ENCODE results near the gene ANAPC4.

ANAPC4 gene

DNA sequence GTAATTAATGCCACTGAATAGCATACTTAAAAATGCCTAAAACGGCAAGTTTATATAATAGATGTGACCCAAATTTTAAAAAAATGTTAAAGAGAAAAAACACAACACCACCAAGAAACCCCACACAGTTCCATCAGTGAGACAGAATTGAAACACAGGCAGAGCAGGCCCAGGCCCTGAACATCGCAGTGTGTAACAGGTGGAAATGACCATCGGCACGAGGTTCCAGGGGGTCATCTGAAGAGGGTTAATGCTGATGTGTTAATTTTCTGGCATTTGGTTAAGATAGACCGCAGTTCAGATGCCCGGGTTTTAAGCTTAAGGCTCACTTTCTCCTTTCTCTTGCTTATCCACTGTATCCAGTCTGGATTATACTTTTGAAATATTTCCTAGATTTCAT lies 66.8 kb downstream of the ANAPC4 start:
- TF ChIP-seq, protein P1, sequence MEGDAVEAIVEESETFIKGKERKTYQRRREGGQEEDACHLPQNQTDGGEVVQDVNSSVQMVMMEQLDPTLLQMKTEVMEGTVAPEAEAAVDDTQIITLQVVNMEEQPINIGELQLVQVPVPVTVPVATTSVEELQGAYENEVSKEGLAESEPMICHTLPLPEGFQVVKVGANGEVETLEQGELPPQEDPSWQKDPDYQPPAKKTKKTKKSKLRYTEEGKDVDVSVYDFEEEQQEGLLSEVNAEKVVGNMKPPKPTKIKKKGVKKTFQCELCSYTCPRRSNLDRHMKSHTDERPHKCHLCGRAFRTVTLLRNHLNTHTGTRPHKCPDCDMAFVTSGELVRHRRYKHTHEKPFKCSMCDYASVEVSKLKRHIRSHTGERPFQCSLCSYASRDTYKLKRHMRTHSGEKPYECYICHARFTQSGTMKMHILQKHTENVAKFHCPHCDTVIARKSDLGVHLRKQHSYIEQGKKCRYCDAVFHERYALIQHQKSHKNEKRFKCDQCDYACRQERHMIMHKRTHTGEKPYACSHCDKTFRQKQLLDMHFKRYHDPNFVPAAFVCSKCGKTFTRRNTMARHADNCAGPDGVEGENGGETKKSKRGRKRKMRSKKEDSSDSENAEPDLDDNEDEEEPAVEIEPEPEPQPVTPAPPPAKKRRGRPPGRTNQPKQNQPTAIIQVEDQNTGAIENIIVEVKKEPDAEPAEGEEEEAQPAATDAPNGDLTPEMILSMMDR (IDR thresholded peaks at IDR 0.05; ENCODE audit: low read depth, low read length): no peak
- DNase-seq (ENCODE audit: extremely low read depth, low read depth): no peak

DNA sequence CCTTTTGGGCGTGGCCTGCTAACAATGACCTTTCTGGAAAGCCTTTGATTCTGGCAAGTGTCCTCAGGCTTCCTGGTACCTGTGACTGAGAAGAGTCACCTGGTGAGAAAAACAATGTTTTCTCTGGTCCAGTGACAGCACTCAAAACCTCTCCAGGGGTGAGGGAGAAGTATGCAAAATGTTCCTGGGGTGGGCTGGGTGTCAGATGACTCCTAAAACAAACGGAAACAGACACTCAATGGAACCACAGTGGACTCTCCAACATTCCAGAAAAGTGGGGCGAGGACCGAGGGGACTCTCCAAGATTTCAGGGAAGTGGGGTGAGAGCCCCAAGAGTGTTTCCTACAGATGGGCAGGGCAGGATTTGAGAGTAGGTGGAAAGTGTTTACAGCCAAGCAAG lies 69.5 kb downstream of the ANAPC4 start:
- TF ChIP-seq, protein P1 (IDR thresholded peaks at IDR 0.05; ENCODE audit: low read depth, low read length): no peak
- DNase-seq (ENCODE audit: extremely low read depth, low read depth): no peak

DNA sequence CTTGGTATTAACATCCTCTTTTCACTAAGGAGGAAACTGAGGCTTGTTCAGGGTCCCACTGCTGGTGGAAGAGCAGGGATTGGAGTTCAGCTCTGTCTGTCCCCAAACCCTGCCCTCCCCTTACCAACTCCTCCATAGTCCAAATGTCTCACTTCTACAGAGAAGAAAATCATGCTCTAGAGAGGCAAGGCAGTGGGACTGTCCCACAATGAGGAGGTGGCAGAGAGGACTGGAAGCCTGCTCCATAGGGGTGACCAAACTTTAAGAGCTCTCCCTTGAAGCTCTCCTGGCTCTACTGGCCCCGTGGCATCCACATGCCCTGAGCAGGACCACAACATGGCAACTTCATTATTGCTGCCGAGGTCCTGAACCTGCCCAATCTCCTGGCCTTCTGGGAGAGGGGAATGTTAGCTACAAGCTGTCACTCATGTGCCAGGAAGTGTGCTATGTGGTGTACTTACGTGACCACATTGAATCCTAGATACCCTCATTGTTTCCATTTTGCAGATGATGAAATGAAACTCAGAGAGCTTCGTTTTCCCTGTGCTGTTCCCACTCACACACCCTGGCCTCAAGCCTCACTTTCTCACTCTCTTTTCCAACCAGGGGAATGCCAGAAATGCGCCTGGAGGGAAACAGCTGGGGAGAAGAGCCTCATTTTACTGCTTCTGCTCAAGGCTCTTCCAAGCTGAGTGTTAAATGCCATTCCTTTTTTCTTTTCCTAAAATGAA lies 71.5 kb downstream of the ANAPC4 start:
- TF ChIP-seq, protein P1 (IDR thresholded peaks at IDR 0.05; ENCODE audit: low read depth, low read length): no peak
- peak; percentile 7 for DNase-seq (ENCODE audit: extremely low read depth, low read depth)

DNA sequence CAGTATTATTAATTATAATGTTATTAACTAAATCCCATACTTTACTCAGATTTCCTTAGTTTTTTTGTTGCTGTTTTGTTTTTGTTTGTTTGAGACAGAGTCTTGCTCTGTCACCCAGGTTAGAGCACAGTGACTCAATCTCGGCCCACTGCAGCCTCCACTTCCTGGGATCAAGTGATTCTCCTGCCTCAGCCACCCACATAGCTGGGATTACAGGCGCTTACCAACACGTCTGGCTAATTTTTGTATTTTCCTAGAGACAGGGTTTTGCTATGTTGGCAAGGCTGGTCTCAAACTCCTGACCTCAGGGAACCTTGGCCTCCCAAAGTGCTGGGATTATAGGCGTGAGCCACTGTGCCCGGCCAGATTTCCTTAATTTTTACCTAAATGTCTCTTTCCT lies 72.2 kb downstream of the ANAPC4 start:
- TF ChIP-seq, protein P1 (IDR thresholded peaks at IDR 0.05; ENCODE audit: low read depth, low read length): no peak
- DNase-seq (ENCODE audit: extremely low read depth, low read depth): no peak

DNA sequence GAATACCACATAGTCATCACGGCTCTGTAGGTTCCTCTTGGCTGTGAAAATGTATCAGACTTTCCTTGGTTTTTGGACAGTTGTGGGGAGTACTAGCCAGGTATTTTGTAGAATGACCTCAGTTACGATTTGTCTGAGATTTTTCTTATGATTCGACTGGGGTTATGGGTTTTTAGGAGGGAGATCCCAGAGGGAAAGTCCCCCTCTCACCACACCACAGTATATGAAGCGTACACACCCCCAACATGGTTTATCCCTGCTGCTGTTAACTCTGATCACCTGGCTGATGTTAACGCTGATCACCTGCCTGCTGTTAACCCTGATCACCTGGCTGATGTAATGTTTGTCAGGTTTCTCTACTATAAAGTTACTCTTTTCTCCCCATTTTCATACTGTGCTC lies 72.6 kb downstream of the ANAPC4 start:
- TF ChIP-seq, protein P1 (IDR thresholded peaks at IDR 0.05; ENCODE audit: low read depth, low read length): no peak
- no peak for DNase-seq (ENCODE audit: extremely low read depth, low read depth)

DNA sequence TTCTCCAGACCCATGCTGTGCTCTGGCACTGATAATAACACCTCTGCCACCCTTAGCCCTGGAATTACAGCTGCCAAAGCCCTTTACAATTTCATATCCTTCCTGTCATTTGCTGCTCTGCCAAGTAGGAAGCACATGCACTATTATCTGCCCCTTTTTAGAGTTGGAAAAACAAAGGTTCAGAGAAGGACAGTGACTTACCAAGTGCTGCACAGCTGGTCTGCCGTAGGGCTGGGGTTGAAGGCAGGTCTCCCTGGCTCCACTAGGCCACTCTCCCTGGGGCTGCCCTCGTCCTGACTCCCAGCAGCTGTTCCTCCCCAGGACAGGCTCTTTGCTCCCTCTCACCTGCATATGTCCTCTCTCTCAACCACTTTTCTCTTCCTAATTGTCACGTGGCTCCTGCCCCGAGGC lies 73.4 kb downstream of the ANAPC4 start:
- TF ChIP-seq, protein P1 (IDR thresholded peaks at IDR 0.05; ENCODE audit: low read depth, low read length): no peak
- no peak for DNase-seq (ENCODE audit: extremely low read depth, low read depth)

- TF ChIP-seq, protein P1 (IDR thresholded peaks at IDR 0.05; ENCODE audit: low read depth, low read length): no peak
- DNase-seq (ENCODE audit: extremely low read depth, low read depth): no peak
Measured at GRCh38 chr4:25451676-25452075, 74.6 kb downstream of the ANAPC4 start.

Data from AG09319 (cell line).